PC-3 (cell line): ENCODE results near the gene NPAS2.

Experiments used
- EZH2 ChIP-seq: fragments of 300-600 bp; sonication (generic); IDR thresholded peaks from one replicate; pipeline ENCODE4 v1.6.1; 2017; ENCODE audit warnings: antibody characterized with exemption, mild to moderate bottlenecking, low read length; ENCODE audit not compliant: unreplicated experiment
- EZH2phosphoT487 ChIP-seq: fragments of 300-600 bp; sonication (generic); IDR thresholded peaks from 2 replicates; pipeline ENCODE4 v1.6.1; 2018; ENCODE audit warnings: mild to moderate bottlenecking, antibody characterized with exemption, low read length, borderline replicate concordance
- TF ChIP-seq, protein P1 (sequence below): fragments of 300-600 bp; sonication (generic); conservative IDR thresholded peaks from 2 replicates; pipeline ENCODE4 v1.5.1; 2017; ENCODE audit warnings: antibody characterized with exemption, low read depth, mild to moderate bottlenecking, low read length

GRCh38 chr2:101041413-101041812, 221.5 kb downstream of the NPAS2 start:
- TF ChIP-seq, protein P1, sequence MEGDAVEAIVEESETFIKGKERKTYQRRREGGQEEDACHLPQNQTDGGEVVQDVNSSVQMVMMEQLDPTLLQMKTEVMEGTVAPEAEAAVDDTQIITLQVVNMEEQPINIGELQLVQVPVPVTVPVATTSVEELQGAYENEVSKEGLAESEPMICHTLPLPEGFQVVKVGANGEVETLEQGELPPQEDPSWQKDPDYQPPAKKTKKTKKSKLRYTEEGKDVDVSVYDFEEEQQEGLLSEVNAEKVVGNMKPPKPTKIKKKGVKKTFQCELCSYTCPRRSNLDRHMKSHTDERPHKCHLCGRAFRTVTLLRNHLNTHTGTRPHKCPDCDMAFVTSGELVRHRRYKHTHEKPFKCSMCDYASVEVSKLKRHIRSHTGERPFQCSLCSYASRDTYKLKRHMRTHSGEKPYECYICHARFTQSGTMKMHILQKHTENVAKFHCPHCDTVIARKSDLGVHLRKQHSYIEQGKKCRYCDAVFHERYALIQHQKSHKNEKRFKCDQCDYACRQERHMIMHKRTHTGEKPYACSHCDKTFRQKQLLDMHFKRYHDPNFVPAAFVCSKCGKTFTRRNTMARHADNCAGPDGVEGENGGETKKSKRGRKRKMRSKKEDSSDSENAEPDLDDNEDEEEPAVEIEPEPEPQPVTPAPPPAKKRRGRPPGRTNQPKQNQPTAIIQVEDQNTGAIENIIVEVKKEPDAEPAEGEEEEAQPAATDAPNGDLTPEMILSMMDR = no peak
- no peak for TF ChIP-seq EZH2
- TF ChIP-seq EZH2phosphoT487 = no peak
